Sigmoid colon (tissue), 4 donors: ENCODE results near the gene GDF7.

Experiments used
- CTCF ChIP-seq, 4 experiments: fragments of 450-650 bp in 3 of 4; fragments of 200-600 bp in 1 of 4; IDR thresholded peaks; one replicate each; pipeline ENCODE4 v1.5.1; 2016 to 2019; ENCODE audit warnings: antibody characterized with exemption in 4 of 4, mild to moderate bottlenecking in 3 of 4, moderate library complexity in 2 of 4
- EP300 ChIP-seq, 4 donors: sonication (generic); formaldehyde crosslinking; IDR thresholded peaks; one replicate each; pipeline ENCODE4 v1.6.1; 2017; ENCODE audit warnings: antibody characterized with exemption in 4 of 4
- POLR2A ChIP-seq, 2 donors: fragments of 450-650 bp; IDR thresholded peaks; one replicate each; pipeline ENCODE4 v1.6.1; 2016; ENCODE audit warnings: antibody characterized with exemption in 2 of 2, mild to moderate bottlenecking in 2 of 2, moderate library complexity in 2 of 2
- POLR2AphosphoS5 ChIP-seq, 4 donors: sonication (generic); formaldehyde crosslinking; IDR thresholded peaks; one replicate each; pipeline ENCODE4 v1.6.1; 2017; ENCODE audit warnings: antibody characterized with exemption in 4 of 4

GRCh38 chr2:20635113-20635510 is 31.8 kb upstream of the GDF7 start:
- TF ChIP-seq CTCF (IDR thresholded peaks at IDR 0.05): no peak
- TF ChIP-seq EP300 (IDR thresholded peaks at IDR 0.05): no peak
- no peak for TF ChIP-seq POLR2A (IDR thresholded peaks at IDR 0.05)
- TF ChIP-seq POLR2AphosphoS5 (IDR thresholded peaks at IDR 0.05): no peak
